Esophagus squamous epithelium (tissue), 5 donors: ENCODE data around the gene LRRC59. TPM values are rescaled to one million over a fixed set of nuclear protein-coding genes. Genes with fewer than 3 reads are reported as not detected.
A peak's percentile ranks its signal among the peaks of the same experiment; 100 is the strongest.

Experiments used
- DNase-seq: peaks from one replicate; lab custom pipeline; 2025; lab: John Stamatoyannopoulos, UW
- H3K27ac ChIP-seq, 4 donors: fragments of 200-600 bp; sonication (generic); one replicate each; pipeline ENCODE4 v1.5.1; 2016 to 2019; ENCODE audit warnings: mild to moderate bottlenecking in 1 of 4
- H3K27me3 ChIP-seq, 4 donors: fragments of 200-600 bp; sonication (generic); 1 replicate in 3 of 4; 2 replicates in 1 of 4; pipeline versions ENCODE4 v1.5.1 to v1.6.0; 2017 to 2021; ENCODE audit warnings: antibody characterized with exemption in 1 of 4
- H3K36me3 ChIP-seq, 3 donors: fragments of 200-600 bp; sonication (generic); one replicate each; pipeline ENCODE4 v1.5.1; 2016 to 2019
- H3K4me1 ChIP-seq, 3 donors: fragments of 200-600 bp; sonication (generic); one replicate each; pipeline ENCODE4 v1.5.1; 2017 to 2019
- H3K4me3 ChIP-seq, 4 donors: fragments of 200-600 bp; sonication (generic); 1 replicate in 3 of 4; 2 replicates in 1 of 4; pipeline ENCODE4 v1.5.1; 2016 to 2019; ENCODE audit warnings: mild to moderate bottlenecking in 2 of 4, moderate library complexity in 1 of 4
- H3K9me3 ChIP-seq, 3 donors: fragments of 200-600 bp; sonication (generic); one replicate each; pipeline ENCODE4 v1.5.1; 2016 to 2019
- POLR2A ChIP-seq, 4 donors: fragments of 450-650 bp; IDR thresholded peaks; one replicate each; pipeline ENCODE4 v1.6.1; 2017; ENCODE audit warnings: antibody characterized with exemption in 4 of 4, mild to moderate bottlenecking in 4 of 4, moderate library complexity in 3 of 4
- WGBS, 2 donors: methylation state at CpG; one replicate each; pipeline ENCODE4 v1.1.5; 2018; 5-methylcytosine and 5-hydroxymethylcytosine counted together
- intact Hi-C: fragments of 100-400 bp; cut with DNase I; formaldehyde crosslinking; loops from one replicate; pipeline ENCODE4 v1.15.0; 2022
- total RNA-seq, 4 donors: library from RNA; depleted of rRNA; stranded (reverse); fragments of >200 nt; gene quantifications; one replicate each; pipeline ENCODE4 v1.1.0, GENCODE V29; 2016
- TF ChIP-seq, protein P1 (sequence below), 6 experiments: fragments of 450-650 bp in 4 of 6; fragments of 200-600 bp in 2 of 6; sonication (generic) in 2 of 6; IDR thresholded peaks; one replicate each; pipeline ENCODE4 v1.5.1; 2016 to 2019; ENCODE audit warnings: antibody characterized with exemption in 6 of 6, mild to moderate bottlenecking in 4 of 6, moderate library complexity in 4 of 6
- donor health status: DM: yes; HTN: yes; CAD: no.

The LRRC59 gene
- total RNA-seq, 4 donors from 2014 or later: 63.4 to 136 (median 77.9) TPM

DNA sequence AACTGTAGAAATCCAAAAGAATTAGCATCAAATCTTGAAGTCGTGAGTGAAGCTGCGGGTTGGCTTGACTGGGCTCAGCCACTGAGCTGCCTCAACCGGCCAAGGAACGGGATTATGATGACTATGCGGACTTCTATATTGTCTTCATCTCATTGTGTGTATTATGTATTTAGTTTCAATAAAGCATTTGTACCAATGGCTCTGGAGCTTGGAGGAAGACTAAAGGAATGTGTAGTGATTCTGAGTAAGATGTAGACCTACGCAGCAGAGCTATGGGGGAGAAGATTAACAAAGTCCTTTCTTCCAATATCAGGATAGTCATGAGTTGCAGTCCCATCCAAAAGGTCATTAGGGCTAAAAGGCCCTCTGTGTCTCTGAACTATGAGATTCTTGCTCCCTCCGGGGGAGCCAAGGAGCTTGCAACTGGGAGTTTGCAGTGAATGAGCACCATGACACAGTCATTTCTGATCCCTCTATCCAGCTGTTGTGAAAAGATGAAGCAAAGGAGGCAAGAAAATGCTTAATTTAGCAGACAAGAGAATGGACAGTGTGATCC is 16.0 kb downstream of the LRRC59 start:
- Histone ChIP-seq H3K9me3 (no peaks in the 10 kb centered on the region), H3K4me1 (no peaks in the 10 kb centered on the region), H3K27ac (no peak overlapping the region), H3K27me3 (no peaks in the 10 kb centered on the region), H3K4me3 (no peak overlapping the region), H3K36me3 (peaks cover 34 to 71% (median 42%) of the 10 kb centered on the region in 3 donors)
- WGBS, 2 donors: 78 to 89% methylated on average over 7 of the region's 7 CpGs
- intact Hi-C loops: no loop called here
- no peak for DNase-seq
- TF ChIP-seq, protein P1, sequence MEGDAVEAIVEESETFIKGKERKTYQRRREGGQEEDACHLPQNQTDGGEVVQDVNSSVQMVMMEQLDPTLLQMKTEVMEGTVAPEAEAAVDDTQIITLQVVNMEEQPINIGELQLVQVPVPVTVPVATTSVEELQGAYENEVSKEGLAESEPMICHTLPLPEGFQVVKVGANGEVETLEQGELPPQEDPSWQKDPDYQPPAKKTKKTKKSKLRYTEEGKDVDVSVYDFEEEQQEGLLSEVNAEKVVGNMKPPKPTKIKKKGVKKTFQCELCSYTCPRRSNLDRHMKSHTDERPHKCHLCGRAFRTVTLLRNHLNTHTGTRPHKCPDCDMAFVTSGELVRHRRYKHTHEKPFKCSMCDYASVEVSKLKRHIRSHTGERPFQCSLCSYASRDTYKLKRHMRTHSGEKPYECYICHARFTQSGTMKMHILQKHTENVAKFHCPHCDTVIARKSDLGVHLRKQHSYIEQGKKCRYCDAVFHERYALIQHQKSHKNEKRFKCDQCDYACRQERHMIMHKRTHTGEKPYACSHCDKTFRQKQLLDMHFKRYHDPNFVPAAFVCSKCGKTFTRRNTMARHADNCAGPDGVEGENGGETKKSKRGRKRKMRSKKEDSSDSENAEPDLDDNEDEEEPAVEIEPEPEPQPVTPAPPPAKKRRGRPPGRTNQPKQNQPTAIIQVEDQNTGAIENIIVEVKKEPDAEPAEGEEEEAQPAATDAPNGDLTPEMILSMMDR (IDR thresholded peaks at IDR 0.05): no peak
- TF ChIP-seq POLR2A (IDR thresholded peaks at IDR 0.05): no peak

DNA sequence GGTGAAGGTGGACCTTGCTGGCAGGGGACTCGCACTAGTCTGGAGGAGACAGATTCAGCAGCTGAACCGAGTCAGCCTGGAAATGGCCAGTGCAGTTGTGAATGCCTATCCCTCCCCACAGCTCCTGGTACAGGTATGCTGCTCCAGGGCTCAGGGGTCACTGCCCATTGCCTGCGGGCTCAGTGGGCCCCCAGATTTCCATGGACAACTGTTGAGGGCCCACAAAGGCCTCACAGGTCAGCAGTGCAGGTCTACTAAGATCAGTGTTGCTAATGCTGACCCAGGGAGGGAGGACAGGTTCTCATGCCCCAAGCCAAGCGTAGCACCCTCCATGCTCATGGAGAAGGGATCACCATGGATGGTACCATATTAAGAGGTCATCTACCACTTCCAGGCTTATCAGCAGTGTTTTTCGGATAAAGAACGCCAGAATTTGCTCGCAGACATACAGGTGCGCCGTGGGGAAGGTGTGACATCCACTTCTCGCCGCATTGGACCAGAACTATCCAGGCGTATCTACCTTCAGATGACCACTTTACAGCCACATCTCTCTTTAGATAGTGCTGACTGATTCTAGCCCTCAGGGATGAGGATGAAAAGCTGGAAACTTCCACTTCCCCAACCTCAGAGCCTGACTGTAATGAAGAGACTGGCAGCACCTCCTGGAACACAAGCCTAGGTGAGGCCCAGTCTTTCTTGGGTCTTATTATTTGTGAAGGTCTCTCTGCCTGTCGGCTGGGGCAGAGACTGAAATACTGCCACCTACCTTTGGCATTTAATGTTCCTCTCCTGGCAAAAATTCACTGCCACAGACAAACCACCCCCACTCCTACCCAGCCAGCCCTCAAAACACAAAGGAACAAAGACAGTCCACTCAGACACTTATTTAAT is 16.7 kb downstream of the LRRC59 start:
- no peak for DNase-seq
- no peaks in the 10 kb centered on the region for H3K4me1 ChIP-seq
- intact Hi-C loops: no loop called here
- H3K9me3 ChIP-seq: no peaks in the 10 kb centered on the region
- TF ChIP-seq, protein P1 (IDR thresholded peaks at IDR 0.05): peak in 2 of 6 experiments; percentile 8 to 22
- no peak for TF ChIP-seq POLR2A (IDR thresholded peaks at IDR 0.05)
- no peak overlapping the region for H3K4me3 ChIP-seq
- no peak overlapping the region for H3K27ac ChIP-seq
- WGBS, 2 donors: 88 to 93% methylated on average over 9 to 12 of the region's 13 CpGs
- peaks cover 33 to 63% (median 40%) of the 10 kb centered on the region in 3 donors for H3K36me3 ChIP-seq
- H3K27me3 ChIP-seq: no peaks in the 10 kb centered on the region

DNA sequence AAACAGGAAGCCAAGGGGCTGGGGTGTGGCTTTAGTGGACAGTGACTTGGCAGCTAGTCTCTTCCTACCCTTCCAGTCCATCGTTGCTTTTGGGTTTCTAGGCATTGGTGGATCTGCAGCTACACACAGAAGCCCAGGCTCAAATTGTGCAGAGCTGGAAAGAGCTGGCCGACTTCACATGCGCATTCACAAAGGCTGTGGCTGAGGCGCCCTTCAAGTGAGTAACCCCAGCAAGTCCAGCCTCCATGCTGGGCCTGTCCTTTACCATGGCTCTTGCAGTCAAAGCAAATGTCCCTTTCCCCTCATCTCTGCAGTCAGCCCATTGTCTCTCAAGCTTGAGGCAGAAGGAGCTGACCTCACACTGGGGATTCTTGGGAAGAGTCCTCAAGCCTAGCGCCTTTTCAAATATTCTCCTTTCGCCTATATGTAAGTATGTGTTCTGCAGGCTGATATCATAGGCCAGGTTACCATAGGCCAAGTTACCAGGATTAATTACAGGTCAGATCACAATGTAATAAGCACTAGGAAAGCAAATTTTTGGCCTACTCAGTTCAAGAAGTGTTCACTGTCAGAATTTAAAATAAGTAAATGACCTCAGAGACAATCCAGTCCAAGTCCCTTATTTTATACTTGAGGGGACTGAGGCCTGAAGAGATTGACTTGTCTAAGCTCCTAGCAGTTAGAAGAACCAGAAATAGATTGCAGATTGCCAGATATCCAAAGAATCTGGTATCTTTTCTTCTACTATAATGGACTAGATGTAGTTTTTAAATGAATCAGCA is 17.8 kb downstream of the LRRC59 start:
- Histone ChIP-seq H3K9me3 (no peaks in the 10 kb centered on the region), H3K4me3 (no peak overlapping the region), H3K36me3 (peaks cover 25 to 53% (median 31%) of the 10 kb centered on the region in 3 donors), H3K27ac (no peak overlapping the region), H3K27me3 (no peaks in the 10 kb centered on the region), H3K4me1 (no peaks in the 10 kb centered on the region)
- no peak for DNase-seq
- intact Hi-C loops: no loop called here
- WGBS, 2 donors: 83 to 88% methylated on average over 5 of the region's 6 CpGs
- no peak for TF ChIP-seq POLR2A (IDR thresholded peaks at IDR 0.05)
- TF ChIP-seq, protein P1 (IDR thresholded peaks at IDR 0.05): no peak

DNA sequence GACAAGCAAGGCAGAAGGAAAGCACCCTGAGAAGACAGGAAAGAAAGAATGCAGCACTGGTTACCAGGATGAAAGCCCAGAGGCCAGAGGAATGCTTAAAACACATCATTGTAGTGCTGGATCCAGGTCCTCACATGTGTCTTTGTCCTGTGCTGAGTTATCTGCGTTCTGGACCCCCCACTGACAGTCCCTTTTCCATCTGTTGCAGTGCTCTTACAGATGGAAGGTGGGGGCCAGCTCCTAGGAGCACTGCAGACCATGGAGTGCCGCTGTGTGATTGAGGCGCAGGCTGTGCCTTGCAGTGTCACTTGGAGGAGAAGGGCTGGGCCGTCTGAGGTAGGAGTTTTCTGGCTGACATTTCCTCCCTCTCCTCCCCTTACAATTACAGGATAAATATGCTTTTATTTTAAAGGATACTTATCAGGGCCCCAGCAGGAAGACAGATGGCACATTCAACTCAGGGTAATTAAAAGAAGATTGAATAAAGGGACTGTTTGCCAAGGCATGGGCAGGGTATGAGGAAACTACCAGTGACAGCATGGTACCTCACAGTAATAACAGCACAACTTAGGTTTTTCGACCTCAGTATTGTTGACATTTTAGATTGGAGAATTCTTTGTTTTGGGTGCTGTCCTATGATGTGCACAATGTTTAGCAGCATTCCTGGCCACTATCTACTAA is 21.3 kb downstream of the LRRC59 start:
- Histone ChIP-seq H3K9me3 (no peaks in the 10 kb centered on the region), H3K27ac (no peak overlapping the region), H3K4me3 (no peak overlapping the region), H3K36me3 (peaks cover 0 to 20% (median 0%) of the 10 kb centered on the region in 3 donors), H3K4me1 (peaks cover 15 to 22% (median 19%) of the 10 kb centered on the region in 3 donors), H3K27me3 (no peaks in the 10 kb centered on the region)
- intact Hi-C loops: no loop called here
- WGBS, 2 donors: 73 to 76% methylated on average over 5 of the region's 5 CpGs
- TF ChIP-seq POLR2A (IDR thresholded peaks at IDR 0.05): no peak
- TF ChIP-seq, protein P1 (IDR thresholded peaks at IDR 0.05): no peak
- DNase-seq: no peak
